Neutrophil (primary cell): Measurements from ENCODE around the gene E2F3.
"Not testable (repeated sequence)": the region's sequence is repeated elsewhere in the genome, so short reads cannot be mapped to it uniquely, and the experiment has no call there.

Experiments
- H3K27ac ChIP-seq: fragments of 200-600 bp; sonication (generic); 2 replicates; pipeline ENCODE4 v1.5.1; 2016; ENCODE audit warnings: mild to moderate bottlenecking, moderate library complexity
- H3K27me3 ChIP-seq: fragments of 200-600 bp; sonication (generic); 2 replicates; pipeline ENCODE4 v1.6.0; 2016; ENCODE audit warnings: mild to moderate bottlenecking
- H3K36me3 ChIP-seq: fragments of 200-600 bp; sonication (generic); 2 replicates; pipeline ENCODE4 v1.5.1; 2017
- H3K4me1 ChIP-seq, 2 experiments: fragments of 200-600 bp in 1 of 2; sonication (generic) in 1 of 2; 1 replicate in 1 of 2; 2 replicates in 1 of 2; pipeline versions ENCODE4 v1.5.1 to v1.6.1; 2013 to 2016; ENCODE audit warnings: low read depth in 1 of 2, low read length in 1 of 2, mild to moderate bottlenecking in 1 of 2, moderate library complexity in 1 of 2; ENCODE audit not compliant: control insufficient read depth in 1 of 2, insufficient read depth in 1 of 2
- H3K4me3 ChIP-seq, 2 experiments: fragments of 200-600 bp in 1 of 2; sonication (generic) in 1 of 2; 1 replicate in 1 of 2; 2 replicates in 1 of 2; pipeline ENCODE4 v1.5.1; 2013 to 2016; ENCODE audit warnings: low read depth in 1 of 2, low read length in 1 of 2, mild to moderate bottlenecking in 1 of 2, moderate library complexity in 1 of 2
- H3K9me3 ChIP-seq: fragments of 200-600 bp; sonication (generic); 2 replicates; pipeline ENCODE4 v1.5.1; 2016
- CTCF ChIP-seq: fragments of 200-600 bp; sonication (generic); IDR thresholded peaks from 2 replicates; pipeline ENCODE4 v1.5.1; 2016; ENCODE audit warnings: antibody characterized with exemption

Gene E2F3

GRCh38 chr6:20497216-20498040, 95.7 kb downstream of the E2F3 start:
- no peak for TF ChIP-seq CTCF
- Histone ChIP-seq H3K27me3 (no peaks in the 10 kb centered on the region), H3K4me3 (no peak overlapping the region), H3K9me3 (no peaks in the 10 kb centered on the region), H3K27ac (peak overlapping the region; percentile 56), H3K4me1 (peaks cover 9 to 23% of the 10 kb centered on the region in 2 experiments), H3K36me3 (no peaks in the 10 kb centered on the region)

GRCh38 chr6:20498041-20498385, 96.3 kb downstream of the E2F3 start:
- Histone ChIP-seq H3K36me3 (no peaks in the 10 kb centered on the region), H3K27ac (peak overlapping the region; percentile 56), H3K4me3 (no peak overlapping the region), H3K9me3 (no peaks in the 10 kb centered on the region), H3K4me1 (peaks cover 9 to 23% of the 10 kb centered on the region in 2 experiments), H3K27me3 (no peaks in the 10 kb centered on the region)
- no peak for TF ChIP-seq CTCF

- H3K9me3 ChIP-seq: no peaks in the 10 kb centered on the region
- no peak overlapping the region for H3K27ac ChIP-seq
- H3K4me1 ChIP-seq: no peaks in the 10 kb centered on the region
- no peak for TF ChIP-seq CTCF
- no peaks in the 10 kb centered on the region for H3K27me3 ChIP-seq
- H3K4me3 ChIP-seq: no peak overlapping the region
- no peaks in the 10 kb centered on the region for H3K36me3 ChIP-seq
These were observed 107.5 kb downstream of the E2F3 start for GRCh38 chr6:20509212-20509611.

GRCh38 chr6:20511852-20512251, 110.2 kb downstream of the E2F3 start:
- no peak for TF ChIP-seq CTCF
- Histone ChIP-seq H3K27me3 (no peaks in the 10 kb centered on the region), H3K4me1 (no peaks in the 10 kb centered on the region), H3K36me3 (no peaks in the 10 kb centered on the region), H3K9me3 (no peaks in the 10 kb centered on the region), H3K4me3 (no peak overlapping the region), H3K27ac (no peak overlapping the region)

GRCh38 chr6:20525208-20525607, 123.5 kb downstream of the E2F3 start:
- H3K9me3 ChIP-seq, H3K27ac ChIP-seq, H3K27me3 ChIP-seq, H3K36me3 ChIP-seq, H3K4me3 ChIP-seq: not testable (repeated sequence)
- H3K4me1 ChIP-seq: peaks cover 6 to 10% of the 10 kb centered on the region in 2 experiments

- H3K4me1 ChIP-seq: peaks cover 7 to 15% of the 10 kb centered on the region in 2 experiments
- H3K4me3 ChIP-seq, H3K27me3 ChIP-seq, H3K36me3 ChIP-seq, H3K9me3 ChIP-seq, H3K27ac ChIP-seq: not testable (repeated sequence)
- peak; percentile 44 for TF ChIP-seq CTCF
These were observed 127.4 kb downstream of the E2F3 start for GRCh38 chr6:20529086-20529448.
